Neural cell (in vitro differentiated cells): ENCODE results near the gene FGD6. TPM values are rescaled to one million over a fixed set of nuclear protein-coding genes. Genes with fewer than 3 reads are reported as not detected.

ENCODE experiments used
- H2AFZ ChIP-seq: fragments of 200-600, 300-800 bp; sonication (generic), shearing (Covaris generic); 2 replicates; pipeline ENCODE4 v1.6.0; 2014; ENCODE audit warnings: low read depth, mild to moderate bottlenecking, antibody characterized with exemption, low read length, moderate library complexity
- H3F3A ChIP-seq: fragments of 200-600 bp; shearing (Covaris generic); 2 replicates; pipeline ENCODE4 v1.6.1; 2016; ENCODE audit warnings: mild to moderate bottlenecking, moderate library complexity, mixed read lengths, antibody characterized with exemption, low read length; ENCODE audit not compliant: insufficient read depth, poor library complexity, severe bottlenecking
- H3K27ac ChIP-seq: fragments of 200-600, 300-800 bp; sonication (generic), shearing (Covaris generic); 2 replicates; pipeline ENCODE4 v1.5.1; 2014; ENCODE audit warnings: mild to moderate bottlenecking, low read length, moderate library complexity
- H3K27me3 ChIP-seq: fragments of 300-800, 200-600 bp; sonication (generic), shearing (Covaris generic); 2 replicates; pipeline ENCODE4 v1.6.0; 2014; ENCODE audit warnings: mild to moderate bottlenecking, low read depth, low read length, moderate library complexity; ENCODE audit not compliant: insufficient read depth
- H3K36me3 ChIP-seq: fragments of 300-800, 200-600 bp; sonication (generic), shearing (Covaris generic); 2 replicates; pipeline ENCODE4 v1.5.1; 2014; ENCODE audit warnings: mild to moderate bottlenecking, antibody characterized with exemption, low read length, moderate library complexity; ENCODE audit not compliant: insufficient read depth
- H3K4me2 ChIP-seq: fragments of 300-800, 200-600 bp; sonication (generic), shearing (Covaris generic); 2 replicates; pipeline ENCODE4 v1.6.0; 2014; ENCODE audit warnings: mild to moderate bottlenecking, low read length
- H3K4me3 ChIP-seq: fragments of 300-800, 200-600 bp; sonication (generic), shearing (Covaris generic); 2 replicates; pipeline ENCODE4 v1.5.1; 2014; ENCODE audit warnings: mild to moderate bottlenecking, low read length, moderate library complexity
- H3K79me2 ChIP-seq: fragments of 200-600 bp; shearing (Covaris generic); replicated peaks from 2 replicates; pipeline ENCODE4 v1.6.0; 2014; ENCODE audit warnings: mild to moderate bottlenecking, low read length, moderate library complexity; ENCODE audit not compliant: insufficient read depth
- H3K9ac ChIP-seq: fragments of 300-800, 200-600 bp; sonication (generic), shearing (Covaris generic); 2 replicates; pipeline ENCODE4 v1.6.1; 2016; ENCODE audit warnings: mild to moderate bottlenecking, low read length, mixed read lengths
- H3K9me2 ChIP-seq: fragments of 200-600 bp; shearing (Covaris generic); 2 replicates; pipeline ENCODE4 v1.6.1; 2016; ENCODE audit warnings: mild to moderate bottlenecking, low read length, mixed read lengths; ENCODE audit not compliant: insufficient read depth
- H3K9me3 ChIP-seq: fragments of 200-600, 300-800 bp; sonication (generic), shearing (Covaris generic); 2 replicates; pipeline ENCODE4 v1.6.1; 2016; ENCODE audit warnings: mild to moderate bottlenecking, mixed run types, low read length, moderate library complexity, mixed read lengths
- H4K20me1 ChIP-seq: fragments of 200-600 bp; shearing (Covaris generic); 2 replicates; pipeline ENCODE4 v1.6.1; 2016; ENCODE audit warnings: mild to moderate bottlenecking, mixed run types; ENCODE audit not compliant: insufficient read depth
- EP300 ChIP-seq: fragments of 450-650 bp; conservative IDR thresholded peaks from 2 replicates; pipeline ENCODE4 v1.6.1; 2014; ENCODE audit warnings: antibody characterized with exemption, mild to moderate bottlenecking, moderate library complexity; ENCODE audit not compliant: poor library complexity, severe bottlenecking
- EZH2 ChIP-seq: fragments of 200-600, 300-800 bp; shearing (Covaris generic), sonication (generic); IDR thresholded peaks from 2 replicates; pipeline ENCODE4 v1.6.1; 2014; ENCODE audit warnings: antibody characterized with exemption, low read length, borderline replicate concordance, mild to moderate bottlenecking; ENCODE audit not compliant: insufficient read depth, poor library complexity, severe bottlenecking
- MXI1 ChIP-seq: fragments of 450-650 bp; conservative IDR thresholded peaks from 2 replicates; pipeline ENCODE4 v1.6.1; 2014; ENCODE audit warnings: antibody characterized with exemption, mild to moderate bottlenecking; ENCODE audit not compliant: poor library complexity, severe bottlenecking
- POLR2AphosphoS5 ChIP-seq: IDR thresholded peaks from 2 replicates; pipeline ENCODE4 v1.6.1; 2012
- RAD21 ChIP-seq: fragments of 450-650 bp; conservative IDR thresholded peaks from 2 replicates; pipeline ENCODE4 v1.6.1; 2014; ENCODE audit warnings: antibody characterized with exemption, mild to moderate bottlenecking, moderate library complexity
- SMC3 ChIP-seq: fragments of 450-650 bp; conservative IDR thresholded peaks from 2 replicates; pipeline ENCODE4 v1.6.1; 2014; ENCODE audit warnings: antibody characterized with exemption, mild to moderate bottlenecking, moderate library complexity; ENCODE audit not compliant: poor library complexity
- TAF1 ChIP-seq: IDR thresholded peaks from 2 replicates; pipeline ENCODE4 v1.6.1; 2012; ENCODE audit warnings: low read depth
- polyA plus RNA-seq: library from polyadenylated mRNA; depleted of rRNA; stranded (reverse); fragments of >200 nt; gene quantifications from 2 replicates; pipeline ENCODE4 v1.2.3, GENCODE V29; 2014
- TF ChIP-seq, protein P1 (sequence below): fragments of 450-650 bp; IDR thresholded peaks from 2 replicates; pipeline ENCODE4 v1.5.1; 2014; ENCODE audit warnings: antibody characterized with exemption, mild to moderate bottlenecking, moderate library complexity; ENCODE audit not compliant: poor library complexity, severe bottlenecking
- TF ChIP-seq, protein P2 (sequence below): IDR thresholded peaks from 2 replicates; pipeline ENCODE4 v1.6.1; 2012; ENCODE audit warnings: borderline replicate concordance

FGD6 gene
- polyA plus RNA-seq, 1 donor from 2014 or later, result 4.6 TPM

DNA sequence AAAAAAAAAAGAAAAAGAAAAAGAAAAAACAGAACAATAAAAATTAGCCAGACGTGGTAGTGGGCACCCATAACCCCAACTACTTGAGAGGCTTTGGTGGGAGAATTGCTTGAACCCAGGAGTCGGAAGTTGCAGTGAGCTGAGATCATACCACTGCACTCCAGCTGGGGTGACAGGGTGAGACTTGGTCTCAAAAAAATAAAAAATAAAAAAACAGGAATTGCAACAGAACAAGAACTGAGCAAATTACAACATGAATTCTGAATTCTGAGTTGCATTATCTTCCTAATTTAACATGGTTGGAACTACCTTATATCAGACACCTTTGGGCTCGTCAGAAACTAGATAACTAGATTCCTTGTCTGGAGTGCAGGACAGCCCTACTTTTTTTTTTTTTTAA lies 90.5 kb downstream of the FGD6 start:
- Histone ChIP-seq H3K36me3 (peaks cover 5% of the 10 kb centered on the region), H3F3A (no peaks in the 10 kb centered on the region), H3K9ac (no peak overlapping the region), H3K27ac (no peak overlapping the region), H3K4me3 (no peak overlapping the region), H3K4me2 (no peak overlapping the region), H3K27me3 (no peaks in the 10 kb centered on the region), H4K20me1 (no peaks in the 10 kb centered on the region), H3K9me3 (no peaks in the 10 kb centered on the region), H3K9me2 (no peaks in the 10 kb centered on the region), H2AFZ (no peak overlapping the region), H3K79me2 (no peaks in the 10 kb centered on the region)
- TF ChIP-seq EZH2 (no peak), POLR2AphosphoS5 (no peak), SMC3 (no peak), MXI1 (no peak), TAF1 (no peak), RAD21 (no peak), EP300 (no peak)
- TF ChIP-seq, protein P1, sequence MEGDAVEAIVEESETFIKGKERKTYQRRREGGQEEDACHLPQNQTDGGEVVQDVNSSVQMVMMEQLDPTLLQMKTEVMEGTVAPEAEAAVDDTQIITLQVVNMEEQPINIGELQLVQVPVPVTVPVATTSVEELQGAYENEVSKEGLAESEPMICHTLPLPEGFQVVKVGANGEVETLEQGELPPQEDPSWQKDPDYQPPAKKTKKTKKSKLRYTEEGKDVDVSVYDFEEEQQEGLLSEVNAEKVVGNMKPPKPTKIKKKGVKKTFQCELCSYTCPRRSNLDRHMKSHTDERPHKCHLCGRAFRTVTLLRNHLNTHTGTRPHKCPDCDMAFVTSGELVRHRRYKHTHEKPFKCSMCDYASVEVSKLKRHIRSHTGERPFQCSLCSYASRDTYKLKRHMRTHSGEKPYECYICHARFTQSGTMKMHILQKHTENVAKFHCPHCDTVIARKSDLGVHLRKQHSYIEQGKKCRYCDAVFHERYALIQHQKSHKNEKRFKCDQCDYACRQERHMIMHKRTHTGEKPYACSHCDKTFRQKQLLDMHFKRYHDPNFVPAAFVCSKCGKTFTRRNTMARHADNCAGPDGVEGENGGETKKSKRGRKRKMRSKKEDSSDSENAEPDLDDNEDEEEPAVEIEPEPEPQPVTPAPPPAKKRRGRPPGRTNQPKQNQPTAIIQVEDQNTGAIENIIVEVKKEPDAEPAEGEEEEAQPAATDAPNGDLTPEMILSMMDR, result no peak
- TF ChIP-seq, protein P2, sequence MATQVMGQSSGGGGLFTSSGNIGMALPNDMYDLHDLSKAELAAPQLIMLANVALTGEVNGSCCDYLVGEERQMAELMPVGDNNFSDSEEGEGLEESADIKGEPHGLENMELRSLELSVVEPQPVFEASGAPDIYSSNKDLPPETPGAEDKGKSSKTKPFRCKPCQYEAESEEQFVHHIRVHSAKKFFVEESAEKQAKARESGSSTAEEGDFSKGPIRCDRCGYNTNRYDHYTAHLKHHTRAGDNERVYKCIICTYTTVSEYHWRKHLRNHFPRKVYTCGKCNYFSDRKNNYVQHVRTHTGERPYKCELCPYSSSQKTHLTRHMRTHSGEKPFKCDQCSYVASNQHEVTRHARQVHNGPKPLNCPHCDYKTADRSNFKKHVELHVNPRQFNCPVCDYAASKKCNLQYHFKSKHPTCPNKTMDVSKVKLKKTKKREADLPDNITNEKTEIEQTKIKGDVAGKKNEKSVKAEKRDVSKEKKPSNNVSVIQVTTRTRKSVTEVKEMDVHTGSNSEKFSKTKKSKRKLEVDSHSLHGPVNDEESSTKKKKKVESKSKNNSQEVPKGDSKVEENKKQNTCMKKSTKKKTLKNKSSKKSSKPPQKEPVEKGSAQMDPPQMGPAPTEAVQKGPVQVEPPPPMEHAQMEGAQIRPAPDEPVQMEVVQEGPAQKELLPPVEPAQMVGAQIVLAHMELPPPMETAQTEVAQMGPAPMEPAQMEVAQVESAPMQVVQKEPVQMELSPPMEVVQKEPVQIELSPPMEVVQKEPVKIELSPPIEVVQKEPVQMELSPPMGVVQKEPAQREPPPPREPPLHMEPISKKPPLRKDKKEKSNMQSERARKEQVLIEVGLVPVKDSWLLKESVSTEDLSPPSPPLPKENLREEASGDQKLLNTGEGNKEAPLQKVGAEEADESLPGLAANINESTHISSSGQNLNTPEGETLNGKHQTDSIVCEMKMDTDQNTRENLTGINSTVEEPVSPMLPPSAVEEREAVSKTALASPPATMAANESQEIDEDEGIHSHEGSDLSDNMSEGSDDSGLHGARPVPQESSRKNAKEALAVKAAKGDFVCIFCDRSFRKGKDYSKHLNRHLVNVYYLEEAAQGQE, result no peak

DNA sequence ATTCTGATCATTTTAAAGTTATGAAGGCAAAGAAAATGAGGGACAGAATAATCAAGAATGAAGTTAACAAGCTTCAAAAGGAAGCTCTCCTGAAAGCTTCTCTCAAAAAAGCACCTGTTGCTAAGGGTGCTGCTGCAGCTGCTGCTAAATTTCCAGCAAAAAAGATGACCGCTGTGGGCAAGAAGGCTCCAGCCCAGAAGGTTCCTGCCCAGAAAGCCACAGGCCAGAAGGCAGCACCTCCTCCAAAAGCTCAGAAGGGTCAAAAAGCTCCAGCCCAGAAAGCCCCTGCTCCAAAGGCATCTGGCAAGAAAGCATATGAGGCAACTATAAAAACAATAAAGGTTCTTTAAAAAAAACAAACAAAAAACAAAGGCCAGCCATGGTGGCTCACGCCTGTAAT lies 91.2 kb downstream of the FGD6 start:
- Histone ChIP-seq H4K20me1 (no peaks in the 10 kb centered on the region), H3K36me3 (peaks cover 5% of the 10 kb centered on the region), H2AFZ (no peak overlapping the region), H3K9me2 (no peaks in the 10 kb centered on the region), H3K27me3 (no peaks in the 10 kb centered on the region), H3F3A (no peaks in the 10 kb centered on the region), H3K79me2 (no peaks in the 10 kb centered on the region), H3K4me2 (no peak overlapping the region), H3K9me3 (no peaks in the 10 kb centered on the region), H3K4me3 (no peak overlapping the region), H3K27ac (no peak overlapping the region), H3K9ac (no peak overlapping the region)
- TF ChIP-seq, protein P1, result no peak
- TF ChIP-seq MXI1 (no peak), TAF1 (no peak), RAD21 (no peak), EP300 (no peak), SMC3 (no peak), EZH2 (no peak), POLR2AphosphoS5 (no peak)
- TF ChIP-seq, protein P2, result no peak
